ENCODE results near the gene EYS.
"Not testable (repeated sequence)": the region's sequence is repeated elsewhere in the genome, so short reads cannot be mapped to it uniquely, and the experiment has no call there.

The EYS gene

DNA sequence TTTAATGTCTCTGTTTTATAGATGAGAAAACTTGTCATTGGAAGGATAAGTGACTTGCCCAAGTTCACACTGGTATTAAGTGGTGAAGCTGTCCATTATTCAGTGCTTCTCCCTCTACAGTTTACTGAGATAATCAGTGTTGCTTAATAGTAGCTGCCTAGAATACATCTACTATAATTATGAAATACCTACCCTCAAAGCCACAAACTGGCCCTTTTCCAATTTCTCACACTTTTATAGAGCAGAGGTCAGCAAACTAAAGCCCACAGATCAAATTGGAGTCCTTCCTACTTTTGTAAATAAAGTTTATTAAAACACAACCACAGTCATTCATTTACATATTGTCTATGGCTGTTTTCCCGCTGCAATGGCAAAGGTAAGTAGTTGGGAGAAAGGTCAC lies 73.5 kb downstream of the EYS start:
- ATAC-seq: no peak
- TF ChIP-seq ZFP30 (CRISPR knock-in tag; IDR thresholded peaks at IDR 0.05) (no peak), OSR1 (CRISPR knock-in tag; IDR thresholded peaks at IDR 0.05) (no peak), ZC3H10 (CRISPR knock-in tag; IDR thresholded peaks at IDR 0.05) (no peak), ZNF8 (CRISPR knock-in tag; IDR thresholded peaks at IDR 0.05) (no peak), ESRRG (CRISPR knock-in tag; IDR thresholded peaks at IDR 0.05) (no peak), PPARA (CRISPR knock-in tag; IDR thresholded peaks at IDR 0.05; ENCODE audit: borderline replicate concordance) (no peak), TCF4 (CRISPR knock-in tag; IDR thresholded peaks at IDR 0.05; ENCODE audit: borderline replicate concordance) (no peak), ZFP3 (CRISPR knock-in tag; IDR thresholded peaks at IDR 0.05) (no peak), ISL1 (CRISPR knock-in tag; IDR thresholded peaks at IDR 0.05) (no peak), RARB (CRISPR knock-in tag; IDR thresholded peaks at IDR 0.05) (no peak), SNAI2 (CRISPR knock-in tag; IDR thresholded peaks at IDR 0.05) (no peak), GLIS3 (CRISPR knock-in tag; IDR thresholded peaks at IDR 0.05) (no peak)
- TF ChIP-seq, protein P1, sequence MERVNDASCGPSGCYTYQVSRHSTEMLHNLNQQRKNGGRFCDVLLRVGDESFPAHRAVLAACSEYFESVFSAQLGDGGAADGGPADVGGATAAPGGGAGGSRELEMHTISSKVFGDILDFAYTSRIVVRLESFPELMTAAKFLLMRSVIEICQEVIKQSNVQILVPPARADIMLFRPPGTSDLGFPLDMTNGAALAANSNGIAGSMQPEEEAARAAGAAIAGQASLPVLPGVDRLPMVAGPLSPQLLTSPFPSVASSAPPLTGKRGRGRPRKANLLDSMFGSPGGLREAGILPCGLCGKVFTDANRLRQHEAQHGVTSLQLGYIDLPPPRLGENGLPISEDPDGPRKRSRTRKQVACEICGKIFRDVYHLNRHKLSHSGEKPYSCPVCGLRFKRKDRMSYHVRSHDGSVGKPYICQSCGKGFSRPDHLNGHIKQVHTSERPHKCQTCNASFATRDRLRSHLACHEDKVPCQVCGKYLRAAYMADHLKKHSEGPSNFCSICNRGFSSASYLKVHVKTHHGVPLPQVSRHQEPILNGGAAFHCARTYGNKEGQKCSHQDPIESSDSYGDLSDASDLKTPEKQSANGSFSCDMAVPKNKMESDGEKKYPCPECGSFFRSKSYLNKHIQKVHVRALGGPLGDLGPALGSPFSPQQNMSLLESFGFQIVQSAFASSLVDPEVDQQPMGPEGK (CRISPR knock-in tag; IDR thresholded peaks at IDR 0.05; ENCODE audit: borderline replicate concordance): no peak
- TF ChIP-seq, protein P2, sequence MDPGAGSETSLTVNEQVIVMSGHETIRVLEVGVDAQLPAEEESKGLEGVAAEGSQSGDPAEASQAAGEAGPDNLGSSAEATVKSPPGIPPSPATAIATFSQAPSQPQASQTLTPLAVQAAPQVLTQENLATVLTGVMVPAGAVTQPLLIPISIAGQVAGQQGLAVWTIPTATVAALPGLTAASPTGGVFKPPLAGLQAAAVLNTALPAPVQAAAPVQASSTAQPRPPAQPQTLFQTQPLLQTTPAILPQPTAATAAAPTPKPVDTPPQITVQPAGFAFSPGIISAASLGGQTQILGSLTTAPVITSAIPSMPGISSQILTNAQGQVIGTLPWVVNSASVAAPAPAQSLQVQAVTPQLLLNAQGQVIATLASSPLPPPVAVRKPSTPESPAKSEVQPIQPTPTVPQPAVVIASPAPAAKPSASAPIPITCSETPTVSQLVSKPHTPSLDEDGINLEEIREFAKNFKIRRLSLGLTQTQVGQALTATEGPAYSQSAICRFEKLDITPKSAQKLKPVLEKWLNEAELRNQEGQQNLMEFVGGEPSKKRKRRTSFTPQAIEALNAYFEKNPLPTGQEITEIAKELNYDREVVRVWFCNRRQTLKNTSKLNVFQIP (CRISPR knock-in tag; IDR thresholded peaks at IDR 0.05; ENCODE audit: borderline replicate concordance, low read depth): no peak
- TF ChIP-seq, protein P3, sequence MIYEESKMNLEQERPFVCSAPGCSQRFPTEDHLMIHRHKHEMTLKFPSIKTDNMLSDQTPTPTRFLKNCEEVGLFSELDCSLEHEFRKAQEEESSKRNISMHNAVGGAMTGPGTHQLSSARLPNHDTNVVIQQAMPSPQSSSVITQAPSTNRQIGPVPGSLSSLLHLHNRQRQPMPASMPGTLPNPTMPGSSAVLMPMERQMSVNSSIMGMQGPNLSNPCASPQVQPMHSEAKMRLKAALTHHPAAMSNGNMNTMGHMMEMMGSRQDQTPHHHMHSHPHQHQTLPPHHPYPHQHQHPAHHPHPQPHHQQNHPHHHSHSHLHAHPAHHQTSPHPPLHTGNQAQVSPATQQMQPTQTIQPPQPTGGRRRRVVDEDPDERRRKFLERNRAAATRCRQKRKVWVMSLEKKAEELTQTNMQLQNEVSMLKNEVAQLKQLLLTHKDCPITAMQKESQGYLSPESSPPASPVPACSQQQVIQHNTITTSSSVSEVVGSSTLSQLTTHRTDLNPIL (CRISPR knock-in tag; IDR thresholded peaks at IDR 0.05; ENCODE audit: low read depth): no peak

DNA sequence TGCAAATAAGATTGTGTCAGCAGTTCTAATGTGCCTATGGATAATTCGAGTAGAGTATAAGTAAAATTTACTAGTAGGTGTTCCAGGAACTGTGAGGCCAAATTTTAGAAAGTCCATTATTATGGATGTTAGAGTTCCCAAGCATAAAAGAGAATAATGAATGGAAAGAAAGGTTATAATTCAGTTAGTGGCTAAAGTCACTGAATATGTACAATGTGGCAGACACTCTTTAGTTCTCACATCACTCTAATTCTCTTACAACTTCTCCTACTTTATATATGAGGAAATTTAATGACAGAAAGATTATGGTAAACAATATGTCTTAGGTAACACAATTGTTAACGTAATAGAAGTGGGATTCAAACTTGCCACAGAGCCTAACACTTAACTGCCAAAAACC lies 75.3 kb downstream of the EYS start:
- no peak for TF ChIP-seq ZC3H10 (CRISPR knock-in tag; IDR thresholded peaks at IDR 0.05)
- no peak for TF ChIP-seq SNAI2 (CRISPR knock-in tag; IDR thresholded peaks at IDR 0.05)
- no peak for TF ChIP-seq ARNTL (CRISPR knock-in tag; IDR thresholded peaks at IDR 0.05; ENCODE audit: borderline replicate concordance, low read depth)
- TF ChIP-seq ZFP3 (CRISPR knock-in tag; IDR thresholded peaks at IDR 0.05): no peak
- TF ChIP-seq TOX (CRISPR knock-in tag; IDR thresholded peaks at IDR 0.05; ENCODE audit: borderline replicate concordance): no peak
- no peak for TF ChIP-seq CSDC2 (CRISPR knock-in tag; IDR thresholded peaks at IDR 0.05)
- TF ChIP-seq ZNF565 (CRISPR knock-in tag; conservative IDR thresholded peaks at IDR 0.05; ENCODE audit: low read depth): no peak
- no peak for TF ChIP-seq ZNF8 (CRISPR knock-in tag; IDR thresholded peaks at IDR 0.05)
- no peak for TF ChIP-seq GLIS3 (CRISPR knock-in tag; IDR thresholded peaks at IDR 0.05)
- TF ChIP-seq, protein P3 (CRISPR knock-in tag; IDR thresholded peaks at IDR 0.05; ENCODE audit: low read depth): no peak
- TF ChIP-seq, protein P4, sequence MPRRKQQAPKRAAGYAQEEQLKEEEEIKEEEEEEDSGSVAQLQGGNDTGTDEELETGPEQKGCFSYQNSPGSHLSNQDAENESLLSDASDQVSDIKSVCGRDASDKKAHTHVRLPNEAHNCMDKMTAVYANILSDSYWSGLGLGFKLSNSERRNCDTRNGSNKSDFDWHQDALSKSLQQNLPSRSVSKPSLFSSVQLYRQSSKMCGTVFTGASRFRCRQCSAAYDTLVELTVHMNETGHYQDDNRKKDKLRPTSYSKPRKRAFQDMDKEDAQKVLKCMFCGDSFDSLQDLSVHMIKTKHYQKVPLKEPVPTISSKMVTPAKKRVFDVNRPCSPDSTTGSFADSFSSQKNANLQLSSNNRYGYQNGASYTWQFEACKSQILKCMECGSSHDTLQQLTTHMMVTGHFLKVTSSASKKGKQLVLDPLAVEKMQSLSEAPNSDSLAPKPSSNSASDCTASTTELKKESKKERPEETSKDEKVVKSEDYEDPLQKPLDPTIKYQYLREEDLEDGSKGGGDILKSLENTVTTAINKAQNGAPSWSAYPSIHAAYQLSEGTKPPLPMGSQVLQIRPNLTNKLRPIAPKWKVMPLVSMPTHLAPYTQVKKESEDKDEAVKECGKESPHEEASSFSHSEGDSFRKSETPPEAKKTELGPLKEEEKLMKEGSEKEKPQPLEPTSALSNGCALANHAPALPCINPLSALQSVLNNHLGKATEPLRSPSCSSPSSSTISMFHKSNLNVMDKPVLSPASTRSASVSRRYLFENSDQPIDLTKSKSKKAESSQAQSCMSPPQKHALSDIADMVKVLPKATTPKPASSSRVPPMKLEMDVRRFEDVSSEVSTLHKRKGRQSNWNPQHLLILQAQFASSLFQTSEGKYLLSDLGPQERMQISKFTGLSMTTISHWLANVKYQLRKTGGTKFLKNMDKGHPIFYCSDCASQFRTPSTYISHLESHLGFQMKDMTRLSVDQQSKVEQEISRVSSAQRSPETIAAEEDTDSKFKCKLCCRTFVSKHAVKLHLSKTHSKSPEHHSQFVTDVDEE (CRISPR knock-in tag; IDR thresholded peaks at IDR 0.05): no peak
- TF ChIP-seq ZNF70 (CRISPR knock-in tag; IDR thresholded peaks at IDR 0.05): no peak
- TF ChIP-seq, protein P1 (CRISPR knock-in tag; IDR thresholded peaks at IDR 0.05; ENCODE audit: borderline replicate concordance): no peak
- ATAC-seq: no peak

DNA sequence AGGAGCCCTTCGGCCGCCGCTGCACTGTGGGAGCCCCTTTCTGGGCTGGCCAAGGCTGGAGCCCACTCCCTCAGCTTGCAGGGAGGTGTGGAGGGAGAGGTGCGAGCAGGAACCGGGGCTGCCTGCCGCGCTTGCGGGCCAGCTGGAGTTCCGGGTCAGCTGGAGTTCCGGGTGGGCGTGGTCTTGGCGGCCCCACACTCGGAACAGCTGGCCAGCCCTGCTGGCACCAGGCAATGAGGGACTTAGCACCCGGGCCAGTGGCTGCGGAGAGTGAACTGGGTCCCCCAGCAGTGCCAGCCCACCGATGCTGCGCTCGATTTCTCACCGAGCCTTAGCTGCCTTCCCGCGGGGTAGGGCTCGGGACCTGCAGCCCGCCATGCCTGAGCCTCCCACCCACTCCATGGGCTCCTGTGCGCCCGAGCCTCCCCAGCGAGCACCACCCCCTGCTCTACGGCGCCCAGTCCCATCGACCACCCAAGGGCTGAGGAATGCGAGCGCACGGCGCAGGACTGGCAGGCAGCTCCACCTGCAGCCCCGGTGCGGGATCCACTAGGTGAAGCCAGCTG lies 79.5 kb downstream of the EYS start:
- not testable (repeated sequence) for ATAC-seq

All from SK-N-SH treated with all-trans-retinoic acid at 6 μM for 48 hours (cell line).